ENCODE data around the gene ASTN2.
"Not testable (repeated sequence)": the region's sequence is repeated elsewhere in the genome, so short reads cannot be mapped to it uniquely, and the experiment has no call there.

Gene ASTN2

DNA sequence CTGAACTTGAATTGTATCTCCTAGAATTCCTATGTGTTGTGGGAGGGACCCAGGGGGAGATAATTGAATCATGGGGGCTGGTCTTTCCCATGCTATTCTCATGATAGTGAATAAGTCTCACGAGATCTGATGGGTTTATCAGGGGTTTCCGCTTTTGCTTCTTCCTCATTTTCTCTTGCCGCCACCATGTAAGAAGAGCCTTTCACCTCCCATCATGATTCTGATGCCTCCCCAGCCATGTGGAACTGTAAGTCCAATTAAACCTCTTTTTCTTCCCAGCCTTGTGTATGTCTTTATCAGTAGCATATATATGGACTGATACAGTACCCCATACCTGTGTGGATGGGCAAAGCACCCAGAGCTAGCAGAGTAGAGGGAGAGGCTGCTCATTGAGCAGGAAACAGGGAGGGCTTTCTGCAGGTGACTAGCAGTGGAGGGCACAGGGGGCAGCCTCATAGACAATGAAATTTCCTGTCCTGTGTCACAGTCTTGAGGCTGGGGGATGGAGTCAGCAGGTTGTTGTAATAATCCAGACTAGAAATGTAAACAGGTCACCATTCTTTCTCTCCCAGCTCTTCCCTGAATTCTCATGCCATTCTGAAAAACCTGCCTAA, 496.9 kb downstream of the ASTN2 start:
- not testable (repeated sequence) for H3K9me3 Mint-ChIP-seq, H3K4me3 Mint-ChIP-seq, H3K4me1 Mint-ChIP-seq, H3K27me3 Mint-ChIP-seq, H3K36me3 Mint-ChIP-seq, H3K27ac Mint-ChIP-seq

DNA sequence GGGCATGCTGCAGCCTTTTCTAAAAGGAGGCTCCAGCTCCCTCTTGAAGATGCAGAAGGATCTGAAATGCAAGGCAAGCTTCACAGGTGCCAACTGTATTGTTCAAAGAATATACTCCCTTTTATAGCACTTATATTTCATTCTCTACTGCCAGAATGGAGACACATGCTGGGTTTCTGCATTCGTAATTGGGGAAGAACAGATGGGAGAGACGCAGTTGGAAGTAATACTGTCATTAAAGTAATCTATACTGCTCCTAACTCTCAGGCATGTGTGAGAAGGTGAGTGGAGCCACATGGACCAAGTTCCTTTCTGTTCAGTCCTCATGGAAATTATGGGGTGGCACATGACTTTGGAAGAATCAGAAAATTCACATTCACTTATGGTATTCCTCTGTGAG, 501.3 kb downstream of the ASTN2 start:
- peaks cover 4% of the 10 kb centered on the region for H3K9me3 Mint-ChIP-seq
- H3K27ac Mint-ChIP-seq, result no peak overlapping the region
- H3K27me3 Mint-ChIP-seq, result peaks cover 3% of the 10 kb centered on the region
- no peak overlapping the region for H3K4me3 Mint-ChIP-seq
- no peaks in the 10 kb centered on the region for H3K36me3 Mint-ChIP-seq
- H3K4me1 Mint-ChIP-seq, result no peaks in the 10 kb centered on the region

DNA sequence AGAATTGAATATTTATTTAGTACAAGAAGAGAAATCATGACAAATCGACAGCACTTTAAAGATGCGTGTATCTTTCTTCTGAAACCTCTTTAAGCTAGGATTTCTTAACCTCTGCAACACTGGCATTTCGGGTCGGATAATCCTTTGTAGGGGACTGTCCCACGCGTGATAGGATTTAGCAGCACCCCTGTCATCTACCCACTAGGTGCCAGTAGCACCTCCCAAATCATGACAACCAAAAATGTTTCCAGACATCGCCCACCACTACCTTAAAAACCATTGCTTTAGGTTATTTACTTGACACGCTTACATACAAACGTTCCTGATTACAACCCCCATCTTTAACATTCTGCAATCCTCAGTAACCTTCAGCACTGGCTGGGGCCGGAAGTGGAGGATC, 504.7 kb downstream of the ASTN2 start:
- no peaks in the 10 kb centered on the region for H3K4me1 Mint-ChIP-seq
- H3K4me3 Mint-ChIP-seq, result no peak overlapping the region
- no peaks in the 10 kb centered on the region for H3K9me3 Mint-ChIP-seq
- no peak overlapping the region for H3K27ac Mint-ChIP-seq
- H3K27me3 Mint-ChIP-seq, result peaks cover 2% of the 10 kb centered on the region
- H3K36me3 Mint-ChIP-seq, result no peaks in the 10 kb centered on the region

DNA sequence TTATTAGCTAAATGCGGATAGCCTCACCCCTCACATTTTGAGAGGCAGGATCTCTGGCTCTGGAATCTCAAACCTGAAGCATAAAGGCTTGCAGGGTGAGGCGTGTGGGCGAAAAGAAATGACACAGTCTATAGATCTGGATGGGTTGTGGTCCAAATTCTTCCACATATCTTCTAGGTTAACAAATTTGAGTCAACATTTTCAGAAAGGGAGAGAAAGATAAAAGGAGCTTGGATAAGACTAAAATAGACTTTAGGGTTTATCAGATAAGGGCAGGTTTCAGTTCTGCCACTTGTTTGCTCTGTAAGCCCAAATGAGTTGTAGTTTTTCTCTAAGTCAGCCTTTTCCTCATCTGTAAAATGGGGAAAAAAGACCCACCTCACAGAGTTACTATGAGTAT, 506.9 kb downstream of the ASTN2 start:
- Mint-ChIP-seq H3K4me1 (no peaks in the 10 kb centered on the region), H3K27ac (no peak overlapping the region), H3K36me3 (no peaks in the 10 kb centered on the region), H3K4me3 (no peak overlapping the region), H3K27me3 (peaks cover 2% of the 10 kb centered on the region), H3K9me3 (peaks cover 4% of the 10 kb centered on the region)

DNA sequence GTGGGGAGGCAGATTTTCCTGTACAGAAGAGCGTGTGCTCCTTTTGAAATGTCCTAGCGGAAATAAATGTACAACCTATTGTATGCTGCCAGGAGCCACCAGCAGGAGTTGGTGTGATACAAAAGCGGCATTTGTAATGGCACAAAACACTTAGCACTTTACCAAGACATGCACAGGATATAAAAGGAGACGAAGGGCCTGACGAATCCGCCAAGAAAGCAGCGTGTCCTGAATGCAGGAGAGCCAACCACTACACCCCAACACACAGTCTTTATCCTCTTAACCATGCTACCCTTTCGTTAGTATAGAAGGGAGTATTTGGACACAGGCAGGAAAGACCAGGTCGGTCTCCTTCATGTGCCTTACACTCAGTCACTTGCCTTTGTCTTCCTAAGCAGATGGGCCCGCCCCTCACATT, 509.7 kb downstream of the ASTN2 start:
- peaks cover 9% of the 10 kb centered on the region for H3K9me3 Mint-ChIP-seq

DNA sequence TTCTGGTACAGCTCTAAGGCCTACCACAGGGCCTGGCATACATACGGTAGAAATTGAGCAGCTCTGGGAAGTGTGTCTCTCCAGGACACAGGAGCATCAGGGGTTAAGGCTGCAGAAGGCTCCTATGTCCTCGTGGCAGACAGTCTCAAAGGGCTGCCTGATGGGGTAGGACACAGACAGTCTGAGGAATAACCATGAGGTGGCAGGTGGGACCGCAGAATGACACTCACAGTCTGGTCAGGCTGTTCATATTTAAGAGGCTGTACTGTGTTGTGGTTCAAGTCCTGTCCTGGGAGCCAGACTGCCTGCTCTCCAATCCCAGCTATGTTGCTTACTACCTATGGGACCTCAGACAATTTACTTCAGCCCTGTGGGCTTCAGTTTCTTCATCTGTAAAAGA, 510.7 kb downstream of the ASTN2 start:
- no peaks in the 10 kb centered on the region for H3K36me3 Mint-ChIP-seq
- no peak overlapping the region for H3K27ac Mint-ChIP-seq
- peaks cover 20% of the 10 kb centered on the region for H3K9me3 Mint-ChIP-seq
- H3K27me3 Mint-ChIP-seq, result peaks cover 2% of the 10 kb centered on the region
- H3K4me1 Mint-ChIP-seq, result no peaks in the 10 kb centered on the region
- H3K4me3 Mint-ChIP-seq, result no peak overlapping the region

More for the DNA sequence above, 509.7 kb downstream of the ASTN2 start:
- Mint-ChIP-seq H3K36me3 (no peaks in the 10 kb centered on the region), H3K4me3 (no peak overlapping the region), H3K27me3 (peaks cover 2% of the 10 kb centered on the region), H3K4me1 (no peaks in the 10 kb centered on the region), H3K27ac (no peak overlapping the region)

DNA sequence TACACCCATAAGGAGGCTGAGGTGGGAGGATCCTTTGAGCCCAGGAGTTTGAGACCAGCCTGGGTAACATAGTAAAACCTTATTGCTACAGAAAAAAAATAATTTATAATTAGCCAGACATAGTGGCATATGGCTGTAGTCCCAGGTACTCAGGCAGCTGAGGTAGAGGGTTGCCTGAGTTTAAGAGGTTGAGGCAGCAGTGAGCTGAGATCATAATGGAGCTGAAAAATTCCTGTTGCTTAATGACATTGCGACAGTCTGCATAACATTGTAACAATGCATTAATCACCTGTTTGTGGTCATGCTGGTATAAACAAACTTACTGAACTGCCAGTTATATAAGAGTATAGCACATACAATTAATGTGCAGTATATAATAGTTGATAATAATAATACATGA, 513.6 kb downstream of the ASTN2 start:
- no peaks in the 10 kb centered on the region for H3K27me3 Mint-ChIP-seq
- no peak overlapping the region for H3K27ac Mint-ChIP-seq
- H3K36me3 Mint-ChIP-seq, result no peaks in the 10 kb centered on the region
- H3K4me3 Mint-ChIP-seq, result no peak overlapping the region
- peaks cover 26% of the 10 kb centered on the region for H3K9me3 Mint-ChIP-seq
- no peaks in the 10 kb centered on the region for H3K4me1 Mint-ChIP-seq

DNA sequence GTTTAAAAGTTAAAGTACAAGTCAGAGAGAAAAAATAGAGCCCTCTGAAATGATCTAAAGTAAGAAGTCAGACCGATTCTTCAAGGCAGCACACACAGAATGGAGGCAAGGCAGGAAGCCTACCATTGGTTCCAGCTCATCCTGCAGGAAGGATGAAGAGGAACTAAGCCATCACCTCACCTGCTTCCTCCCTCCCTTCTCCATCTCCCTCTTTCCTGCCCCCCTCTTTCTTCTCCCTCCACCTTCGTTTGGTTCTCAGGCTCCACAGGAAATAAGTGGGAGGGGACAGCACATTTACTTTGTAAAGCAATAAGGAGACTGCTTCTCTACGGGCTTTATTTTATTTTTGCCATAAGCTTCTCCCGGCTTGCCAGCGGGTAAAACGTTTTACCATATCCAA, 514.3 kb downstream of the ASTN2 start:
- Mint-ChIP-seq H3K9me3 (peaks cover 26% of the 10 kb centered on the region), H3K27me3 (no peaks in the 10 kb centered on the region), H3K27ac (no peak overlapping the region), H3K4me3 (no peak overlapping the region), H3K36me3 (no peaks in the 10 kb centered on the region), H3K4me1 (no peaks in the 10 kb centered on the region)

DNA sequence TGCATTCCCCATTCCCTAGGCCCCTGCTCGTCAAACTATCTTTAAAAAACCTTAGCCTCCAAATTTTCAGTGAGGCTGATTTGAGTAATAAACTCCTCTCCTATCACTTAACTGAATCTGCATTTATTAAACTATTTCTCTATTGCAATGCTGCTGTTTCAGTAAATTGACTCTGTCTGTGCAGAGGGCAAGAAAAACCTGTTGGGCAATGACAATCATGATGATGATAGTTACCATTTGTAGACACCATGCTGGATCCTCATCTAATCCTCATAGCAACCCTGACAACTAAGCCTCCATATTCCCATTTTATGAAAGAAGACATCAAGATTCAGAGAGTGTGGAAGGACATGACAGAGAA, 514.9 kb downstream of the ASTN2 start:
- Mint-ChIP-seq H3K27me3 (no peaks in the 10 kb centered on the region), H3K4me1 (no peaks in the 10 kb centered on the region), H3K27ac (no peak overlapping the region), H3K9me3 (peaks cover 26% of the 10 kb centered on the region), H3K4me3 (no peak overlapping the region), H3K36me3 (no peaks in the 10 kb centered on the region)

DNA sequence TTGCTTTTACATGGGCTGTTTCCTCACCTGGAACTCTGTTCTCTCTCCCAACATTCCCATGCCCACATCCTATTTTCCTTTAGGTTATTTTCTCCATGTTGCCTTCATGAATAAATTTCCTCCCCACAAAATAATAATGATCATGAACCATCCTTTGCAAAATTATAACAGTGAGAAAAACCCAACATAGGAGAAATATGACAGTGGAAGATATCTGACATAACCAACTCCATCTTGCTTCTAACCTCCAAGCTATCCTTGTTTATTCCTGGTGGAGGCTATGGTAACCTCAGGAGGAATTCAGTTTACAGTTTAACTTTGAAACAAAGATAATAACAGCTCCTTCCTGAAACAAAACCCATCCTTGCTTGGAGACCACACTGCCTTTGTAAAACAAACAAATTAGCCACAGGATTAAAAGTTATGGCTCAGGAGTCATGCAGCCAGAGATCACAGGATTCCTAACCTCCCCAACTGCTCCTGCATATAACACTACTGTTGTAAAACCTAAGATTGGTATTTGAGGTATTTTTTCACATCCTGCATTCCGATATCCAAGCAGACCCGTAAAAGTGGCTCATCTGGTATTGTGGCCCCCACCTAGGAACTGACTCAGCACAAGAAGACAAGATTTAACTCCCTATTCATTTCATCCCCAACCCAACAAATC, 515.4 kb downstream of the ASTN2 start:
- Mint-ChIP-seq H3K27ac (no peak overlapping the region), H3K27me3 (no peaks in the 10 kb centered on the region), H3K9me3 (peaks cover 26% of the 10 kb centered on the region)

DNA sequence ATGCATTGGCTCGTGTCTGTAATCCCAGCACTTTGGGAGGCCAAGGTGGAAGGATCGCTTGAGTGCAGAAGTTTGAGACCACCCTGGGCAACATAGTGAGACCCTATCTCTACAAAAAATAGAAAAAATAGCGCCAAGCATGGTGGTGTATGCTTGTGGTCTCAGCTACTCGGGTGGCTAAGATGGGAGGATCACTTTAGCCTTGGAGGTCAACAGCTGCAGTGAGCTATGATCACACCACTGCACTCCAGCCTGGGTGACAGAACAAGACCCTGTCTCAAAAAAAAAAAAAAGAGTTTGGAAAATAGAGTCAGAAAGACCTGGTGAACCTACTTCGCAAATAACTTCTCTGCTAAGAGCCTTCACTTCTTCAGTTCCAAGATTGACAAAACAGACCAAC, 516.7 kb downstream of the ASTN2 start:
- not testable (repeated sequence) for H3K27ac Mint-ChIP-seq, H3K36me3 Mint-ChIP-seq, H3K4me3 Mint-ChIP-seq, H3K4me1 Mint-ChIP-seq, H3K27me3 Mint-ChIP-seq
- H3K9me3 Mint-ChIP-seq, result peaks cover 25% of the 10 kb centered on the region

More for the DNA sequence above, 515.4 kb downstream of the ASTN2 start:
- no peaks in the 10 kb centered on the region for H3K36me3 Mint-ChIP-seq
- no peaks in the 10 kb centered on the region for H3K4me1 Mint-ChIP-seq
- H3K4me3 Mint-ChIP-seq, result no peak overlapping the region

DNA sequence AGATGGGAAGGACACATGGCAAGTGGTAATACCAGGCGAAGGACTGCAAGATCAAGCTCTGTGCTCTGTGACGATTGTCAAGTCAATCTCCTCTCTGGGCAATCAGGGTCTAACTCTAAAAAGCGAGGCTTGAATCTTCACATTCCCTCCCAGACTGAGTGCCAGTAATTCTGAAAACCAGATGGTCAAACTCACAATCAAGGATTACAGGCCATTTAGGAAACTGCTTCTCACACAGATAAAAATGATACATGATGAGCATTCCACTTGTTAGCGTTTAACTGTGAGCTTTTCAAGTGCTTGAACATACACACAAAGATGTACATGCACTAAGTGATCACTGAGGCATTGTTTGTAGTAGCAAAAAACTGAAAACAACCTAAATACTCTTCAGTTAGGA, 517.7 kb downstream of the ASTN2 start:
- Mint-ChIP-seq H3K36me3 (no peaks in the 10 kb centered on the region), H3K27ac (no peak overlapping the region), H3K4me1 (no peaks in the 10 kb centered on the region), H3K4me3 (no peak overlapping the region), H3K27me3 (no peaks in the 10 kb centered on the region), H3K9me3 (peaks cover 24% of the 10 kb centered on the region)

DNA sequence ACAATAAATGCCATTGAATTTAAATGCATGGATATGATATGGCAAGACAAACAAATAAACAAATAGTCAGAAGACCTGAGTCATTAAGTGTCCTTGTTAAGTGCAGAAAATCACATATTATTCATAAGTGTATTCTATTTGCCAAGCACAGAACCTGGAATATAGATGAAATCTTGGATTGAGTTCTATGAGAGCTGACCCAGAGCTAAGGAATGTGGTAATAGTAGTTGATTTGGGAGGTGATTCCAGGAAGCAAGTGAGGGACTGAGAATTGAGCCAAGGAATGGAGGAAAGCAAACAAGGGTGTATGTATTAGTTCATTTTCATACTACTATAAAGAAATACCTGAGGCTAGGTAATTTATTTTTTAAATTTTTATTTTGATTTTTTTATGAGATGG, 518.9 kb downstream of the ASTN2 start:
- Mint-ChIP-seq H3K4me1 (no peaks in the 10 kb centered on the region), H3K36me3 (no peaks in the 10 kb centered on the region), H3K27ac (no peak overlapping the region), H3K4me3 (no peak overlapping the region), H3K9me3 (peaks cover 24% of the 10 kb centered on the region), H3K27me3 (no peaks in the 10 kb centered on the region)

DNA sequence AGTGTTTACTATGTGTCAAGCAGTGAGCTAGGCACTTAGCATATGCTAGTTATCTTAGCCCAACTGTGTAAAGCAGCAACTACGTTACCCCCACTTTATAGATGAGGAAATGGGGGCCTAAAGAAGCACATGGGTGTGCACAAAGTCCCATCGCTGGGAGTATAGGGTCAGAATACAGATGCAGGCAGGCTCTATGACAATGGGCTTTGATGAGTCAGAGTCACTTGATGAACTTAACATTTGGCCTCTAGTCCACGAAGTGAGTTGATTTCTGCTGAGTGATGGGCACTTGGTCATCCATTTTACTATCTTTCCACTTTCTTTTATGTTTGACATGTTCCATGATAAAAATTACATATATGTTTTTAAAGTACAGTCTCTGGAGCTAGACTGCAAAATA, 523.4 kb downstream of the ASTN2 start:
- no peaks in the 10 kb centered on the region for H3K36me3 Mint-ChIP-seq
- H3K4me3 Mint-ChIP-seq, result no peak overlapping the region

DNA sequence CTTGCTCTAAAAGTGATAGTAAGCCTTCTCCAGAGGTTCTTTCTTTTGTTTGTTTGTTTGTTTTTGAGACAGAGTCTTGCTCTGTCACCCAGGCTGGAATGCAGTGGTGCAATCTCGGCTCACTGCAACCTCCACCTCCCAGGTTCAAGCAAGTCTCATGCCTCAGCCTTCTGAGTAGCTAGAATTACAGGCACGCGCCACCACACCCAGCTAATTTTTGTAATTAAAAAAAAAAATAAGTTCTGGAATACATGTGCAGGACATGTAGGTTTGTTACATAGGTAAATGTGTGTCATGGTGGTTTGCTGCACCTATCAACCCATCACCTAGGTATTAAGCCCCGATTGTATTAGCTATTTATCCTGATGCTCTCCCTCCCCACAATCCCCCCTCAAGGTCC, 526.4 kb downstream of the ASTN2 start:
- H3K36me3 Mint-ChIP-seq, H3K27ac Mint-ChIP-seq, H3K4me3 Mint-ChIP-seq, H3K9me3 Mint-ChIP-seq, H3K4me1 Mint-ChIP-seq, H3K27me3 Mint-ChIP-seq: not testable (repeated sequence)

More for the DNA sequence above, 523.4 kb downstream of the ASTN2 start:
- H3K4me1 Mint-ChIP-seq, result no peaks in the 10 kb centered on the region
- H3K9me3 Mint-ChIP-seq, result peaks cover 5% of the 10 kb centered on the region
- H3K27me3 Mint-ChIP-seq, result no peaks in the 10 kb centered on the region
- no peak overlapping the region for H3K27ac Mint-ChIP-seq

DNA sequence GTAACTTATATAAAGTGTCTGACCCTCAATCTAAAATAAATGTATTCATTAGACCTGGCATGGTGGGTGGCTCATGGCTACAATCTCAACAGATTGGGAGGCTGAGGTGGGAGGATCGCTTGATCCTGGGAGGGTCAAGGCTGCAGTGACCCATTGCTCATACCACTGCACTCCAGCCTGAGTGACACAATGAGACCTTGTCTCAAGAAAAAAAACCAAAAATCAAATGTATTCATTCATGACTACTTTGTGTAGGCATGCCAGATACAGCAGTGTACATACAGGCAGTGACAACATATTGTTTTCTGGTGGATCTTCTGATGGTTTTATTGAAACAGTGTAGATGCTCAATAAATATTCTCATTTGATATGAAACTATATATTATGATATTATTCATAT, 526.8 kb downstream of the ASTN2 start:
- no peaks in the 10 kb centered on the region for H3K4me1 Mint-ChIP-seq
- H3K27me3 Mint-ChIP-seq, result no peaks in the 10 kb centered on the region
- H3K4me3 Mint-ChIP-seq, result no peak overlapping the region
- no peaks in the 10 kb centered on the region for H3K36me3 Mint-ChIP-seq
- no peak overlapping the region for H3K27ac Mint-ChIP-seq
- H3K9me3 Mint-ChIP-seq, result peaks cover 3% of the 10 kb centered on the region

GRCh38 chr9:116883676-116884075, 531.2 kb downstream of the ASTN2 start:
- no peaks in the 10 kb centered on the region for H3K27me3 Mint-ChIP-seq
- H3K27ac Mint-ChIP-seq, result no peak overlapping the region
- H3K36me3 Mint-ChIP-seq, result no peaks in the 10 kb centered on the region
- H3K4me1 Mint-ChIP-seq, result no peaks in the 10 kb centered on the region
- H3K9me3 Mint-ChIP-seq, result peaks cover 5% of the 10 kb centered on the region
- no peak overlapping the region for H3K4me3 Mint-ChIP-seq

Measured in activated naive CD4-positive, alpha-beta T cell treated with anti-CD3 and anti-CD28 coated beads, Interleukin-2, amount 50 U/mL, for 24 hours (primary cell).